ENCODE results near the gene KPNA3.

The KPNA3 gene

GRCh38 chr13:49746111-49746510 is 46.4 kb downstream of the KPNA3 start:
- Histone ChIP-seq H3K9me3 (ENCODE audit: insufficient read depth, low read depth, low read length) (no peaks in the 10 kb centered on the region), H3K4me3 (ENCODE audit: low read length, poor library complexity, severe bottlenecking) (no peak overlapping the region), H3F3A (ENCODE audit: low read depth) (no peaks in the 10 kb centered on the region), H2AFZ (ENCODE audit: low read length) (no peak overlapping the region), H3K36me3 (ENCODE audit: insufficient read depth, low read length) (peaks cover 48% of the 10 kb centered on the region), H3K9me2 (replicated peaks; ENCODE audit: low read depth, low read length) (no peaks in the 10 kb centered on the region), H3K4me2 (ENCODE audit: low read depth, low read length, poor library complexity, severe bottlenecking) (no peak overlapping the region), H3K4me1 (ENCODE audit: insufficient read depth, low read length, poor library complexity, severe bottlenecking) (no peaks in the 10 kb centered on the region), H3K79me2 (ENCODE audit: insufficient read depth, low read length) (peaks cover 35% of the 10 kb centered on the region), H4K20me1 (ENCODE audit: insufficient read depth, low read length, poor library complexity, severe bottlenecking) (peaks cover 7% of the 10 kb centered on the region), H3K9ac (ENCODE audit: low read depth, low read length, poor library complexity, severe bottlenecking) (no peak overlapping the region), H3K27me3 (ENCODE audit: insufficient read depth, low read length, poor library complexity, severe bottlenecking) (no peaks in the 10 kb centered on the region)
- no peak for TF ChIP-seq CTCF (conservative IDR thresholded peaks at IDR 0.05; ENCODE audit: low read length)
- TF ChIP-seq EZH2phosphoT487 (IDR thresholded peaks at IDR 0.05; ENCODE audit: borderline replicate concordance): no peak

- no peaks in the 10 kb centered on the region for H3K4me1 ChIP-seq (ENCODE audit: insufficient read depth, low read length, poor library complexity, severe bottlenecking)
- TF ChIP-seq EZH2phosphoT487 (IDR thresholded peaks at IDR 0.05; ENCODE audit: borderline replicate concordance) (no peak), CTCF (conservative IDR thresholded peaks at IDR 0.05; ENCODE audit: low read length) (no peak)
- H3K79me2 ChIP-seq (ENCODE audit: insufficient read depth, low read length): 0 out of 2 replicates have a peak, but pooled peaks cover 8% of the 10 kb centered on the region
Observed at GRCh38 chr13:49740870-49741269, 51.6 kb downstream of the KPNA3 start.

GRCh38 chr13:49739498-49740187 is 52.8 kb downstream of the KPNA3 start:
- Histone ChIP-seq H2AFZ (ENCODE audit: low read length) (no peak overlapping the region), H3K9me2 (replicated peaks; ENCODE audit: low read depth, low read length) (no peaks in the 10 kb centered on the region), H3K9me3 (ENCODE audit: insufficient read depth, low read depth, low read length) (no peaks in the 10 kb centered on the region), H3K4me3 (ENCODE audit: low read length, poor library complexity, severe bottlenecking) (no peak overlapping the region), H3K27me3 (ENCODE audit: insufficient read depth, low read length, poor library complexity, severe bottlenecking) (no peaks in the 10 kb centered on the region), H4K20me1 (ENCODE audit: insufficient read depth, low read length, poor library complexity, severe bottlenecking) (no peaks in the 10 kb centered on the region), H3K9ac (ENCODE audit: low read depth, low read length, poor library complexity, severe bottlenecking) (no peak overlapping the region), H3K36me3 (ENCODE audit: insufficient read depth, low read length) (peaks cover 46% of the 10 kb centered on the region; the same call in 1 of the 2 replicates), H3K4me1 (ENCODE audit: insufficient read depth, low read length, poor library complexity, severe bottlenecking) (no peaks in the 10 kb centered on the region), H3K4me2 (ENCODE audit: low read depth, low read length, poor library complexity, severe bottlenecking) (no peak overlapping the region), H3F3A (ENCODE audit: low read depth) (no peaks in the 10 kb centered on the region), H3K79me2 (ENCODE audit: insufficient read depth, low read length) (0 out of 2 replicates have a peak, but pooled peaks cover 8% of the 10 kb centered on the region)
- TF ChIP-seq EZH2phosphoT487 (IDR thresholded peaks at IDR 0.05; ENCODE audit: borderline replicate concordance): no peak
- no peak for TF ChIP-seq CTCF (conservative IDR thresholded peaks at IDR 0.05; ENCODE audit: low read length)

More at GRCh38 chr13:49740870-49741269, 51.6 kb downstream of the KPNA3 start:
- Histone ChIP-seq H3K36me3 (ENCODE audit: insufficient read depth, low read length) (peaks cover 56% of the 10 kb centered on the region), H3K9ac (ENCODE audit: low read depth, low read length, poor library complexity, severe bottlenecking) (no peak overlapping the region), H3K4me2 (ENCODE audit: low read depth, low read length, poor library complexity, severe bottlenecking) (no peak overlapping the region), H3K27me3 (ENCODE audit: insufficient read depth, low read length, poor library complexity, severe bottlenecking) (no peaks in the 10 kb centered on the region), H3K9me3 (ENCODE audit: insufficient read depth, low read depth, low read length) (no peaks in the 10 kb centered on the region), H4K20me1 (ENCODE audit: insufficient read depth, low read length, poor library complexity, severe bottlenecking) (no peaks in the 10 kb centered on the region), H3K4me3 (ENCODE audit: low read length, poor library complexity, severe bottlenecking) (no peak overlapping the region), H3K9me2 (replicated peaks; ENCODE audit: low read depth, low read length) (no peaks in the 10 kb centered on the region), H2AFZ (ENCODE audit: low read length) (no peak overlapping the region), H3F3A (ENCODE audit: low read depth) (no peaks in the 10 kb centered on the region)

All from Loucy (cell line).